Psoas muscle (tissue), 8 donors: Measurements from ENCODE around the gene FGGY. TPM values are rescaled to one million over a fixed set of nuclear protein-coding genes. Genes with fewer than 3 reads are reported as not detected.
"Not testable (repeated sequence)": the region's sequence is repeated elsewhere in the genome, so short reads cannot be mapped to it uniquely, and the experiment has no call there.

ENCODE experiments used
- ATAC-seq, 4 donors: fragments of 200-7000 bp; cut with Tn5 transposase; one replicate each; pipeline ENCODE4 v1.9.1; 2020; ENCODE audit warnings: moderate library complexity in 3 of 4, mild to moderate bottlenecking in 2 of 4
- DNase-seq, 2 donors: peaks; one replicate each; pipeline ENCODE4 v3.0.0-alpha.2; 2020
- H3K27ac ChIP-seq: fragments of 200-600 bp; one replicate; pipeline ENCODE4 v1.8.0; 2022
- H3K27me3 ChIP-seq, 3 donors: fragments of 200-600 bp in 1 of 3; one replicate each; pipeline versions ENCODE4 v1.6.1 to v1.8.0; 2013 to 2022; ENCODE audit warnings: low read length in 2 of 3, mild to moderate bottlenecking in 2 of 3, moderate library complexity in 1 of 3; ENCODE audit not compliant: insufficient read depth in 3 of 3
- H3K36me3 ChIP-seq, 2 donors: fragments of 200-600 bp in 1 of 2; one replicate each; pipeline versions ENCODE4 v1.6.1 to v1.8.0; 2013 to 2022; ENCODE audit warnings: low read depth in 1 of 2, mild to moderate bottlenecking in 1 of 2, moderate library complexity in 1 of 2; ENCODE audit not compliant: insufficient read depth in 1 of 2
- H3K4me1 ChIP-seq: fragments of 200-600 bp; one replicate; pipeline ENCODE4 v1.8.0; 2022
- H3K4me3 ChIP-seq: fragments of 200-600 bp; one replicate; pipeline ENCODE4 v1.8.0; 2022; ENCODE audit warnings: mild to moderate bottlenecking
- H3K9me3 ChIP-seq: fragments of 200-600 bp; one replicate; pipeline ENCODE4 v1.8.0; 2022
- CTCF ChIP-seq: fragments of 200-600 bp; IDR thresholded peaks from one replicate; pipeline ENCODE4 v1.8.0; 2022; ENCODE audit warnings: antibody characterized with exemption
- whole genome bisulfite sequencing, 3 donors: extraction: QIAGEN DNeasy Blood & Tissue Kit; methylation state at CpG; one replicate each; pipeline versions ENCODE4 v1.1.6 to v1.1.7; 2013; 5-methylcytosine and 5-hydroxymethylcytosine counted together
- intact Hi-C, 2 donors: fragments of 100-400 bp; cut with DNase I; formaldehyde crosslinking; loops; one replicate each; pipeline versions ENCODE4 v1.11.0 to v1.14.2; 2022
- polyA plus RNA-seq, 3 donors: library from polyadenylated mRNA; stranded (reverse); fragments of 200-250 nt; gene quantifications; one replicate each; pipeline ENCODE4 v1.2.3, GENCODE V29; 2013
- total RNA-seq, 4 donors: library from RNA; stranded (reverse); fragmentation: NEBNext Ultra II Directional in 2 of 4; extraction: Animal tissue kit (Norgen Biotek cat#: 25700) in 2 of 4; gene quantifications; one replicate each; pipeline versions ENCODE4 v1.2.1 to v1.2.4, GENCODE V29; 2021 to 2023
- donor health status: healthy with polysubstance abuse.
- donor health status: DM: no; HTN: no; CAD: no; lungs with moderate emphysema.
- donor health status: Bipolar disorder and iron deficiency.
- donor health status: healthy.
- donor health status: DM: yes; HTN: yes; CAD: no.
- donor health status: DM: no; HTN: no; CAD: no.
- donor health status: DM: no; HTN: no; CAD: no.
- donor health status: DM: yes; HTN: yes; CAD: no.

Gene FGGY
- total and polyA plus RNA-seq, 7 donors = 11.9 to 72.2 (median 46.5) TPM

DNA sequence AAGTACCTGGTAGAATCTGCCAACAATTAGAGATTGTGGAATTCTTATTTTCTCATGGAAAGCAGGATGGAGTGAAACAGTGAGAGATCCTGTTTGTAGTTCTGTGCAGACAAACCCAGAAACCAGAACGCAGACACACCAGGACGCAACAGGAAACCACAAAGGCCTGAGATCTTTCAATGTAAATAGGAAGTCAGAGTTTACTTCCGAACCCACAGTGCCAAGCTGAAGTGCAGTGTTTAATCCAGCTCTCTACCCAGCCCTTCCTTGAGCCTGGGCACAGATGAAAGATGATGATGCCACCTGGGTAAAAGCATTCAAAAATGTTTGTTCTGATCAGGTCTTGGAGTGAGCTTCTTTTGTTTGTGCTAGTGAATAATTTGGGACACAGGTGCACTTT, 273.6 kb downstream of the FGGY start:
- H3K27me3 ChIP-seq = no peaks in the 10 kb centered on the region
- no peaks in the 10 kb centered on the region for H3K4me1 ChIP-seq
- intact Hi-C loops = no loop called here
- no peak for TF ChIP-seq CTCF
- peaks cover 6% of the 10 kb centered on the region for H3K9me3 ChIP-seq
- 84 to 85% (median 85%) methylated on average over 3 of the region's 3 CpGs for WGBS, 3 donors
- DNase-seq (no peak), ATAC-seq (no peak)
- H3K27ac ChIP-seq = no peak overlapping the region
- H3K4me3 ChIP-seq = no peak overlapping the region
- no peaks in the 10 kb centered on the region for H3K36me3 ChIP-seq

DNA sequence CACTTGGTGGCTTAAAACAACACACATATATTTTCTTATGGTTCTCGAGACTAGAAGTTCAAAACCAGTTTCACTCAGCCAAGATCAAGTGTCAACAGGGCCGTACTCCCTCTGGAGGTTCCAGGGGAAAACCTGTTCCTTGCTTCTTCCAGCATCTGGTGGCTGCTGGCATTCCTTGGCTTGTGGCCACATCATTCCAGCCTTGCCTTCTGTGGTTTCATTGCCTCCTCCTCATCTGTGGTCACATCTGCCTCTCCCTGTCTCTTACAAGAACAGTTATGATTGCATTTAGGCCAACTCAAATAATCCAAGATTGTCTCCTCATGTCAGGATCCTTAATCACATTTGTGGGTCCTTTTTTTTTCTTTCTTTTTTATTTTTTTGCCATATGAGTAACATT, 277.2 kb downstream of the FGGY start:
- no peak overlapping the region for H3K4me3 ChIP-seq
- H3K9me3 ChIP-seq = peaks cover 6% of the 10 kb centered on the region
- no peak overlapping the region for H3K27ac ChIP-seq
- no peak for DNase-seq
- no peak for TF ChIP-seq CTCF
- ATAC-seq = peak in 3 of 4 donors; percentile 53 to 67 (median 56)
- no peaks in the 10 kb centered on the region for H3K36me3 ChIP-seq
- intact Hi-C loops = no loop called here
- 27 to 68% (median 33%) methylated on average over 2 of the region's 2 CpGs for WGBS, 3 donors
- H3K4me1 ChIP-seq = no peaks in the 10 kb centered on the region
- H3K27me3 ChIP-seq = no peaks in the 10 kb centered on the region

- Histone ChIP-seq H3K36me3 (no peaks in the 10 kb centered on the region), H3K9me3 (peaks cover 6% of the 10 kb centered on the region), H3K4me3 (no peak overlapping the region), H3K27ac (no peak overlapping the region), H3K27me3 (no peaks in the 10 kb centered on the region), H3K4me1 (no peaks in the 10 kb centered on the region)
- intact Hi-C loops = no loop called here
- WGBS, 3 donors = 92 to 93% (median 93%) methylated on average over 4 of the region's 4 CpGs
- ATAC-seq = no peak
- TF ChIP-seq CTCF = no peak
- DNase-seq = no peak
Measured at GRCh38 chr1:59577774-59578173, 280.9 kb downstream of the FGGY start.

DNA sequence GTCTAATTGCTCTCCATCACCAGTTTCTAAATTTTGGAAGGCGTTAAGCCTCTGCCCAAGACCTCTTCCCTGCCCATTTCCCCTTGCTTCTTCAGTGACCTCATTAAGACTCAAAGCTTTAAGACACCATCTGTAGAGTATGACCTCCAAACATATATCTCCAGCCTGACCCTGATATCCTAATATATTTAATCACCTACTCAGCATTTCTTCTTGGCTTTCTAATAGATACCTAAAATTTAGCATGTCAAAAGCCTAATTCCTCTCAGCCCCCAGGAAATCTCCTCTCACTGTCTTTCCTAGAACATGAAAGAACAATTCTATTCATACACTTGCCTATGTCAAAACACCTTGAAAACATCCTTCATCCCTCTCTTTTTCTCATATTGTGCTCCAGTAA, 282.3 kb downstream of the FGGY start:
- intact Hi-C loops = no loop called here
- ATAC-seq (no peak), DNase-seq (no peak)
- H3K9me3 ChIP-seq = no peaks in the 10 kb centered on the region
- H3K27ac ChIP-seq = no peak overlapping the region
- no peaks in the 10 kb centered on the region for H3K4me1 ChIP-seq
- no peak for TF ChIP-seq CTCF
- H3K4me3 ChIP-seq = no peak overlapping the region
- H3K36me3 ChIP-seq = no peaks in the 10 kb centered on the region
- no peaks in the 10 kb centered on the region for H3K27me3 ChIP-seq
- WGBS, 3 donors = 94 to 100% (median 100%) methylated on average over 1 of the region's 1 CpG

DNA sequence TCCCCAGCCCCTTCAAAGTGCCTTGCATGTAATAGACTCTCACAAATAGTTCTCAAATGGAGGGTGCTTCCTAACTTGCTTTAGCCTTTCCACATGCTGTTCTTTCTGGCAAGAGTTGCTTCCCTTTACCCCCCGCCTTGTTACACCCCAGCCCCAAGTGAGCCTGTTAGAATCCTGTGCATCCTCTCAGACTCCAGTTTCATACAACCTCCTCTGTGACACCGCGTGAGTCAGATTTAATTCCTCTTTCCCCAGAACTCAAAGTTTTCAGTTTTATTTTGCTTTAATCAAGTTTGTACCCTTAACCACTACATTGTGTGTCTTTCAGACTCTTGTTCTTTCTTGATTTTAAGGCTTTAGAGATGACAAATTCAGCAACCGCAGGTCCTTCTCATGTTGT, 283.4 kb downstream of the FGGY start:
- no peak for TF ChIP-seq CTCF
- DNase-seq (no peak), ATAC-seq (no peak)
- intact Hi-C loops = no loop called here
- Histone ChIP-seq H3K27ac (no peak overlapping the region), H3K4me1 (no peaks in the 10 kb centered on the region), H3K27me3 (no peaks in the 10 kb centered on the region), H3K9me3 (no peaks in the 10 kb centered on the region), H3K36me3 (no peaks in the 10 kb centered on the region), H3K4me3 (no peak overlapping the region)
- WGBS, 3 donors = 88 to 93% (median 92%) methylated on average over 4 of the region's 4 CpGs

GRCh38 chr1:59592410-59592809, 295.5 kb downstream of the FGGY start:
- ATAC-seq, H3K27me3 ChIP-seq, DNase-seq, H3K9me3 ChIP-seq, H3K27ac ChIP-seq, H3K36me3 ChIP-seq, H3K4me3 ChIP-seq: not testable (repeated sequence)
- WGBS, 3 donors = 85 to 100% (median 93%) methylated on average over 2 of the region's 2 CpGs
- intact Hi-C loops = loop anchor here in 1 of 2 donors (10.0 kb wide), 1 partner anchor 48 kb away; no protein-coding TSS in a partner anchor
- peaks cover 33% of the 10 kb centered on the region for H3K4me1 ChIP-seq
